Measurements from ENCODE around the gene ZFP92.

- TF ChIP-seq CTCF (IDR thresholded peaks at IDR 0.05; ENCODE audit: insufficient read depth, low read depth, low read length) (no peak), EZH2 (IDR thresholded peaks at IDR 0.05; ENCODE audit: insufficient read depth, low read length) (no peak)
Observed at GRCh38 chrX:153456704-153457103, 45.4 kb downstream of the ZFP92 start.

All from astrocyte (in vitro differentiated cells and primary cell).